Panc1 (cell line): ENCODE measurements around the gene KDM4B. TPM values are rescaled to one million over a fixed set of nuclear protein-coding genes. Genes with fewer than 3 reads are reported as not detected.

Experiments
- ATAC-seq: fragments of 200-7000 bp; cut with Tn5 transposase; 2 replicates; pipeline ENCODE4 v1.9.1; 2020; ENCODE audit warnings: mild to moderate bottlenecking, moderate library complexity
- BruUV-seq: library from RNA; stranded (reverse); fragments of 400-500 nt; replicated peaks from 2 replicates; lab custom pipeline; 2021; lab: Mats Ljungman, UMichigan
- CTCF ChIA-PET: fragments of 300-600 bp; sonication (Branson Sonifier 250); formaldehyde crosslinking; loops from one replicate; lab custom pipeline; 2022; ENCODE audit warnings: antibody characterized with exemption; lab: Charles Lee
- POLR2A ChIA-PET: fragments of 300-600 bp; sonication (Branson Sonifier 250); formaldehyde crosslinking; loops from one replicate; lab custom pipeline; 2022; ENCODE audit warnings: antibody characterized with exemption; lab: Charles Lee
- DNase-seq: peaks from one replicate; pipeline ENCODE4 v3.0.0-alpha.2; 2010; ENCODE audit warnings: low read depth, low spot score
- H3K27ac ChIP-seq: 2 replicates; pipeline ENCODE4 v1.5.1; 2011; ENCODE audit warnings: mild to moderate bottlenecking, low read length, inconsistent platforms
- H3K27me3 ChIP-seq: fragments of 200-500 bp; sonication (Bioruptor generic); 2 replicates; pipeline ENCODE4 v1.6.0; 2014; ENCODE audit warnings: low read length, inconsistent platforms; ENCODE audit not compliant: control insufficient read depth, insufficient read depth
- H3K36me3 ChIP-seq: fragments of 200-500 bp; sonication (Bioruptor generic); 2 replicates; pipeline ENCODE4 v1.5.1; 2014; ENCODE audit warnings: inconsistent platforms, mild to moderate bottlenecking, low read length, moderate library complexity; ENCODE audit not compliant: control insufficient read depth, insufficient read depth
- H3K4me1 ChIP-seq: 2 replicates; pipeline ENCODE4 v1.5.1; 2011; ENCODE audit warnings: inconsistent platforms, mild to moderate bottlenecking, low read length, moderate library complexity; ENCODE audit not compliant: control insufficient read depth, insufficient read depth
- H3K4me3 ChIP-seq, 2 experiments: 2 replicates each; pipeline ENCODE4 v1.5.1; 2011 to 2012; ENCODE audit warnings: low read depth in 2 of 2, low read length in 2 of 2, mild to moderate bottlenecking in 2 of 2, inconsistent platforms in 1 of 2, moderate library complexity in 1 of 2
- H3K9me3 ChIP-seq: fragments of 200-500 bp; sonication (Bioruptor generic); 2 replicates; pipeline ENCODE4 v1.5.1; 2014; ENCODE audit warnings: low read depth, mild to moderate bottlenecking, inconsistent platforms, low read length, moderate library complexity; ENCODE audit not compliant: control insufficient read depth, insufficient read depth
- POLR2AphosphoS5 ChIP-seq: IDR thresholded peaks from 2 replicates; pipeline ENCODE4 v1.6.1; 2012; ENCODE audit warnings: mild to moderate bottlenecking, low read depth, low read length, moderate library complexity
- REST ChIP-seq, 2 experiments: IDR thresholded peaks; 2 replicates each; pipeline ENCODE4 v1.6.1; 2011 to 2012; ENCODE audit warnings: low read depth in 2 of 2, control low read depth in 1 of 2, low read length in 1 of 2, mild to moderate bottlenecking in 1 of 2, moderate library complexity in 1 of 2; ENCODE audit not compliant: insufficient read depth in 1 of 2
- SIN3A ChIP-seq: IDR thresholded peaks from 2 replicates; pipeline ENCODE4 v1.6.1; 2012; ENCODE audit warnings: low read depth, mild to moderate bottlenecking, low read length, moderate library complexity, borderline replicate concordance; ENCODE audit not compliant: insufficient read depth
- TCF7L2 ChIP-seq: IDR thresholded peaks from 2 replicates; pipeline ENCODE4 v1.6.1; 2011; ENCODE audit warnings: mild to moderate bottlenecking, low read depth, low read length, inconsistent platforms
- in situ Hi-C: cut with HindIII; loops from 2 replicates; pipeline ENCODE4 v1.10.0; 2016; ENCODE audit warnings: low sequenced_read_pairs, low pct_unique_long_range_greater_than_20kb
- intact Hi-C: fragments of 100-400 bp; cut with micrococcal nuclease; formaldehyde crosslinking; loops from one replicate; pipeline ENCODE4 v1.10.0; 2022; ENCODE audit not compliant: unreplicated experiment
- total RNA-seq: library from RNA; stranded (reverse); gene quantifications from one replicate; pipeline ENCODE4 v1.2.1, GENCODE V29; 2021; ENCODE audit not compliant: unreplicated experiment
- TF ChIP-seq, protein P1 (sequence below): fragments of 450-650 bp; IDR thresholded peaks from 2 replicates; pipeline ENCODE4 v1.5.1; 2017; ENCODE audit warnings: mild to moderate bottlenecking

The KDM4B gene
- total RNA-seq, 1 experiment from 2014 or later: 18.4 TPM

GRCh38 chr19:5083547-5083965 is 114.6 kb downstream of the KDM4B start:
- H3K9me3 ChIP-seq: no peaks in the 10 kb centered on the region
- no peak overlapping the region for H3K27ac ChIP-seq
- ChIA-PET CTCF (no interaction called here), POLR2A (no interaction called here)
- no peak overlapping the region for H3K4me3 ChIP-seq
- intact Hi-C loops: no loop called here
- DNase-seq (no peak), ATAC-seq (no peak)
- no TSS peak for BruUV-seq
- no peak for TF ChIP-seq SIN3A
- TF ChIP-seq, protein P1, sequence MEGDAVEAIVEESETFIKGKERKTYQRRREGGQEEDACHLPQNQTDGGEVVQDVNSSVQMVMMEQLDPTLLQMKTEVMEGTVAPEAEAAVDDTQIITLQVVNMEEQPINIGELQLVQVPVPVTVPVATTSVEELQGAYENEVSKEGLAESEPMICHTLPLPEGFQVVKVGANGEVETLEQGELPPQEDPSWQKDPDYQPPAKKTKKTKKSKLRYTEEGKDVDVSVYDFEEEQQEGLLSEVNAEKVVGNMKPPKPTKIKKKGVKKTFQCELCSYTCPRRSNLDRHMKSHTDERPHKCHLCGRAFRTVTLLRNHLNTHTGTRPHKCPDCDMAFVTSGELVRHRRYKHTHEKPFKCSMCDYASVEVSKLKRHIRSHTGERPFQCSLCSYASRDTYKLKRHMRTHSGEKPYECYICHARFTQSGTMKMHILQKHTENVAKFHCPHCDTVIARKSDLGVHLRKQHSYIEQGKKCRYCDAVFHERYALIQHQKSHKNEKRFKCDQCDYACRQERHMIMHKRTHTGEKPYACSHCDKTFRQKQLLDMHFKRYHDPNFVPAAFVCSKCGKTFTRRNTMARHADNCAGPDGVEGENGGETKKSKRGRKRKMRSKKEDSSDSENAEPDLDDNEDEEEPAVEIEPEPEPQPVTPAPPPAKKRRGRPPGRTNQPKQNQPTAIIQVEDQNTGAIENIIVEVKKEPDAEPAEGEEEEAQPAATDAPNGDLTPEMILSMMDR: no peak
- no peak for TF ChIP-seq POLR2AphosphoS5
- no peak for TF ChIP-seq REST (IDR thresholded peaks at IDR 0.05; ENCODE audit: insufficient read depth in 1 of 2, low read depth in 2 of 2, low read length in 1 of 2)
- TF ChIP-seq TCF7L2: no peak
- H3K4me1 ChIP-seq: no peaks in the 10 kb centered on the region
- in situ Hi-C loops: no loop called here
- no peaks in the 10 kb centered on the region for H3K27me3 ChIP-seq
- no peaks in the 10 kb centered on the region for H3K36me3 ChIP-seq

- Histone ChIP-seq H3K9me3 (no peaks in the 10 kb centered on the region), H3K4me1 (no peaks in the 10 kb centered on the region), H3K36me3 (no peaks in the 10 kb centered on the region), H3K4me3 (no peak overlapping the region), H3K27me3 (no peaks in the 10 kb centered on the region), H3K27ac (no peak overlapping the region)
- DNase-seq (no peak), ATAC-seq (no peak)
- BruUV-seq: no TSS peak
- intact Hi-C loops (no loop called here), in situ Hi-C loops (no loop called here)
- ChIA-PET POLR2A (no interaction called here), CTCF (no interaction called here)
- no peak for TF ChIP-seq SIN3A
- TF ChIP-seq, protein P1: no peak
- no peak for TF ChIP-seq TCF7L2
- TF ChIP-seq REST (IDR thresholded peaks at IDR 0.05; ENCODE audit: insufficient read depth in 1 of 2, low read depth in 2 of 2, low read length in 1 of 2): no peak
- TF ChIP-seq POLR2AphosphoS5: no peak
These were observed 116.7 kb downstream of the KDM4B start for GRCh38 chr19:5085566-5085965.
